ENCODE data around the gene C3orf62. TPM values are rescaled to one million over a fixed set of nuclear protein-coding genes. Genes with fewer than 3 reads are reported as not detected.

C3orf62 gene
- 0.51 and 0.92 TPM in 2 replicates for total RNA-seq

DNA sequence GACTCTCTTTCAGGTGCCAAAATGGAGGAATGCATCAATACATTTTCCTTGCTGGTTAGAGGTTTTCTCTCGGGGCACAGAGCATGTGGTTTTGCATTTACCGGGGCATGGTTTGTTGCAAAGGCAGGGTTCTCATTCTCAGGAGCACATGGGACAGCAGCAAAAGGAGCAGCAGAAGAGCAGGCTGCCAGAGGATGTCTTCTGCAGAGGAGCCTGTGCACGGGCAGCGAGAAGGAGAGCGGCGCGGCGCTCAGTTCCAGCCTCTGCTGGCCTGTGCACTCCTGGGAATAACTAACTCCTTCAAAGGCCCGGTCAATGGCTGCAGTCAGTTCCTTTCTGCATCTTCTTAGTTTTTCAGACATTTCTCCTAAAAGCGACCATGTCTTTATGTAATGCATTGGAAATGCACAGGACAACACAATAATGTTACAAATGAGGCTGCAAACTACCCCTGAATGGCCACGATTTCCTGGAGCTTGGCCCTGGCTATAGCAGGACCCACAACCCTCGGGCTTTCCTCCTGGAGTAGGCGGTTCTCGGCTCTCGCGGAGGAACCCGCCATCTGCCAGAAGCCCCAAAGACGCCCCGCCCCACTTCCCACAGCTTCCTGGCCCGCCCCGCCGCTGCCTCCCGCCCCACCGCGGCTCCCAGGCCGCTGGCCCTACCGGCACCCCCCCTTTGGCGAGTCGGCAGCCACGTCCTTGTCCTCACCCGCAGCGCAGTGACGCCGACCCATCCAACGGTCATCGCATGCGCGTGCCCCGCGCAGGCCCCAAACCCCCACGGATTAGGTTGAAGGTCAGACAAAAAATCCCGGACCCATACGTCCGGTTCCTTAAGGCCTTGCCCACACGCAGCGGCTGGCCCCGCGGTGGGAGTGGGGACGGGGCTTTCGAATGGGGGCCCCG, at the start of gene C3orf62:
TSS of gene C3orf62 (minus strand) at position 758 of the 908 bp plus-strand sequence. CDS start at position 398, 360 bp downstream.
- H3K4me3 ChIP-seq (ENCODE audit: low read depth, low read length), result peak within 1 kb of the TSS; percentile 46
- TF ChIP-seq, protein P1, sequence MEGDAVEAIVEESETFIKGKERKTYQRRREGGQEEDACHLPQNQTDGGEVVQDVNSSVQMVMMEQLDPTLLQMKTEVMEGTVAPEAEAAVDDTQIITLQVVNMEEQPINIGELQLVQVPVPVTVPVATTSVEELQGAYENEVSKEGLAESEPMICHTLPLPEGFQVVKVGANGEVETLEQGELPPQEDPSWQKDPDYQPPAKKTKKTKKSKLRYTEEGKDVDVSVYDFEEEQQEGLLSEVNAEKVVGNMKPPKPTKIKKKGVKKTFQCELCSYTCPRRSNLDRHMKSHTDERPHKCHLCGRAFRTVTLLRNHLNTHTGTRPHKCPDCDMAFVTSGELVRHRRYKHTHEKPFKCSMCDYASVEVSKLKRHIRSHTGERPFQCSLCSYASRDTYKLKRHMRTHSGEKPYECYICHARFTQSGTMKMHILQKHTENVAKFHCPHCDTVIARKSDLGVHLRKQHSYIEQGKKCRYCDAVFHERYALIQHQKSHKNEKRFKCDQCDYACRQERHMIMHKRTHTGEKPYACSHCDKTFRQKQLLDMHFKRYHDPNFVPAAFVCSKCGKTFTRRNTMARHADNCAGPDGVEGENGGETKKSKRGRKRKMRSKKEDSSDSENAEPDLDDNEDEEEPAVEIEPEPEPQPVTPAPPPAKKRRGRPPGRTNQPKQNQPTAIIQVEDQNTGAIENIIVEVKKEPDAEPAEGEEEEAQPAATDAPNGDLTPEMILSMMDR (conservative IDR thresholded peaks at IDR 0.05; ENCODE audit: low read depth, low read length), result no peak

DNA sequence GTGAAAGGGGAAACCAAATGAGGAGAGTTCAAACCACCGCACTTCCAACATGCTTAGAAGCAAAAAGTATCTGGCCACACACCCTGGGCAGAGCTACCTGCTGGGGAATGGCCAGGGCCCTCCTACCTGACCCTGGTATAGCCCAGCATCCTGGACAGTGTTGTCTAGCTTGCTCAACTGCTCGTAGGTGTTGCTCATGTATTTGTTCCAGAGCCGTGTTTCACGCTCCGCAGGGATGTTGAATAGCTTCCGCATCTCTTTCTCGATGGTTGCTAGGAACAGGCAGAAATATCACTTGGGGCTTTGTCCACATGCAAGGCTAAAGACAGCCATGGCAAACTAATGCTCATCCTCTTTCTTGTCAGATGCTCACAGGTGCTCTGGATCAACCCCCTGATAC, 47.7 kb upstream of the C3orf62 start:
- no peak for DNase-seq (ENCODE audit: low read depth)
- H3K4me3 ChIP-seq (ENCODE audit: low read depth, low read length), result no peak overlapping the region
- TF ChIP-seq, protein P1 (conservative IDR thresholded peaks at IDR 0.05; ENCODE audit: low read depth, low read length), result no peak

More for the DNA sequence above, at the start of gene C3orf62:
- DNase-seq (ENCODE audit: low read depth), result no peak

DNA sequence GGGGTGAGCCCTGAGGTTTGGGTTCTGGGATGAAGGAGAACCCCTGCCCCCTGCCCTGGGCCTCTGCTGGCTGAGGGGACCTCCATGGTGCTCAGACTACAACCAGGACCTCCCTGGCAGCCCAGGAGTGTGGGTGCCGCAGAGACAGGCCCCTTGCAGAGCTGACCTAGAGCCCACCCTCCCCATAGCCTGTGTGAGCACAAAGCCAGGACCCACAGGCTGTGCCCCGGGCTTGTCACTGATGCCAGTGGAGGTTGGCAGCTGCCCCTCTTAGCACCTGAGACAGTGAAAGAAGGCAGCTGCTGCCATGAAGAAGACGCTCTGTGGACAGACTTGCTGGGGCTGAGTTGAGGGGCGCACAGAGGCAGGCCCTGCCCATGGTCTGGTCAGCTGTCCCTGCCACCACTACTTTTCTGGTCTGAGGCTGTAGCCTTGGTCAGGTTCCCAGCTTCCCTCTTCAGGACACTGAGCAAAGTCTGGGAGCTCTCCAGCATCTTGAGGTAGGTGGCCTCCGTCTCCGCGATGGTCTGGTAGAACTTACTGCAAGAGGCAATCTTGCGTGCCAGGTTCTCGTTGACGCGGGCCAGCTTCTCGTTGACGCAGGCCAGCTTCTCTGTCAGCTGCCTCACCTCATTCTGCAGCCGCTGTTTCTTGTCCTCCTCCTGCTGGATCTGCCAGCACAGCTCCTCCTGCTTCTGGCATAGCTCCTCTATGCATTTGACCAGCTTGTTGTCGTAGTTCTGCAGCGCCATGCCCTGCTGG, 39.8 kb upstream of the C3orf62 start:
- no peak for DNase-seq (ENCODE audit: low read depth)
- TF ChIP-seq, protein P1 (conservative IDR thresholded peaks at IDR 0.05; ENCODE audit: low read depth, low read length), result no peak
- H3K4me3 ChIP-seq (ENCODE audit: low read depth, low read length), result no peak overlapping the region

DNA sequence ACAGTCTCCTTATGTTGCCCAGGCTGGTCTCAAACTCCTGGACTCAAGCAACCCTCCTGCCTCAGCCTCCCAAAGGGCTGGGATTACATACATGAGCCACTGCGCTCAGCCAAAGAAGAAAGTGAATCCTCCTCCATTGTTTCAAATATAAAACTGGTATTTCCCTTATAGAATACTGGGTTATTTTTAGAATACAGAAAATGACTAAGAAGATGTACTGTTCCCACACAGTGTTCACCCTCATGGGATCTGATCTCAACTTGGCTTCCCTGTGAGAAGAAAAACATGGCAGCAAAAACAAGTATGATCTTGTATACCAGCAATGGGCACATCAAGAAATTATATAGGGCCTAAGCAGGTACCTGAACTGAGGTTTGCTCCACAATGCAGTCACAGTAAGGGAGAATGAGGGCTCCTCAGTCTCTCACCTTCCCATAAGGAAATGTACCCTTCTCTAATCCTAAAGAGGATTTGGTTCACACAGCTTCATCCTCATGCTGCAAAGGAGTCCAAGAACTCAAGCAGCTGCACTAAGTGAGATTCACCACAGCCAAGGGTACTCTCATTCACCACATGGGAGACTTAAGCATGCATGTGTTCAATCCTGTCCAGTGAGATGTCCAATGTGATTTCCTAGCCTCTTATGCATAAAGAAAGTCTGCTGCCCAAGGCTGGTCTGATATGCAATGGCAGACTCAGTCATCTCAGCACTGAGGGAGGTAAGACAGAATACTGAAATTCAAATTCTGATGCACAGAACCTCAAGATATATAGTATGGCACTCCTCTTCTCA, 37.1 kb upstream of the C3orf62 start:
- TF ChIP-seq, protein P1 (conservative IDR thresholded peaks at IDR 0.05; ENCODE audit: low read depth, low read length), result no peak
- DNase-seq (ENCODE audit: low read depth), result no peak
- no peak overlapping the region for H3K4me3 ChIP-seq (ENCODE audit: low read depth, low read length)

DNA sequence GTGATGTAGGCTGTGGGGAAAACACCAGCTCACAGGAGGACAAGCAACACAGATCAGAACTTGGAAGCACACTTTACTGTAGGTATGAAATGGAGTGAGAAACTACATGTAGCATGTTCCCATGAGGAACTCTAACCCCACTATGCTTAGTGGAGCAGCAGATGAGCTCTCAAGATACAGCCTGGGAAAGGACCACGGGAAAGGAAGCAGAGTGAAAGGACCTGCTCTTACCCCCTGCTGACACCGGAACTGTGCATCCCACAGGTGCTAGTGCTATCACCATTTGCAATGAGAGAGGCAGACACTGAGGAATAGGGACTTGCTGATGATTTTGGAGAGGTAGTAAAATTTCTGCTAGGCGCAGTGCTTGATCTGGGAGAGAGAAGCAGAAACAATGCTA, 34.3 kb upstream of the C3orf62 start:
- no peak overlapping the region for H3K4me3 ChIP-seq (ENCODE audit: low read depth, low read length)
- DNase-seq (ENCODE audit: low read depth), result no peak
- TF ChIP-seq, protein P1 (conservative IDR thresholded peaks at IDR 0.05; ENCODE audit: low read depth, low read length), result no peak

DNA sequence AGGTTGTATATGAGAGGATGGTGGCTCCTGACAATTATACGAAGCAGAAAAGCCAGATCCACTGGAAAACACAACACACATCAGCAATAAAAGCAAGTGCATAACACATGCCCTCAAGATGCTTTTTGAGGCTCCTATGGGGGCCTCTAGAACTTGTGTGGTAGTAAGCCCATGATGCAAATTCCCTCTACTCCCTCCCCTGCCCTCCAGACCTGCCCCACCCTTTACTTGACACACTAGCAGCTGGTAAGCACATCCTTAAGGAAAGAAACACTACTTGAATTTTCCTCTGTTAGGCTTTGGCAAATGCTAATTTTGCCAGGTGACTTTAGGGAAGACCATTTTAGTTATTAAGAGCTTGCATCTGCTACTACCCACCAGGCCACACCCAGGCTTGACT, 33.6 kb upstream of the C3orf62 start:
- DNase-seq (ENCODE audit: low read depth), result no peak
- H3K4me3 ChIP-seq (ENCODE audit: low read depth, low read length), result no peak overlapping the region
- TF ChIP-seq, protein P1 (conservative IDR thresholded peaks at IDR 0.05; ENCODE audit: low read depth, low read length), result no peak
